Keratinocyte (primary cell): ENCODE measurements around the gene ZNF778. TPM values are rescaled to one million over a fixed set of nuclear protein-coding genes. Genes with fewer than 3 reads are reported as not detected.
A peak's percentile ranks its signal among the peaks of the same experiment; 100 is the strongest.
"Not testable (repeated sequence)": the region's sequence is repeated elsewhere in the genome, so short reads cannot be mapped to it uniquely, and the experiment has no call there.

Source experiments
- DNase-seq: peaks from one replicate; pipeline ENCODE4 v3.0.0-alpha.2; 2011; ENCODE audit warnings: low read depth, missing footprints, low spot score
- FAIRE-seq: peaks from 2 replicates; lab custom pipeline; 2011; peaks lifted over from hg19 to GRCh38; lab: Jason Lieb, UNC
- H2AFZ ChIP-seq: 2 replicates; pipeline ENCODE4 v1.6.0; 2012; ENCODE audit warnings: low read length, control low read depth, inconsistent platforms; ENCODE audit not compliant: control insufficient read depth
- H3K27ac ChIP-seq: 2 replicates; pipeline ENCODE4 v1.5.1; 2011; ENCODE audit warnings: low read length; ENCODE audit not compliant: control insufficient read depth, insufficient read depth
- H3K27me3 ChIP-seq: 3 replicates; pipeline ENCODE4 v1.6.0; 2011; ENCODE audit warnings: low read length; ENCODE audit not compliant: control insufficient read depth, insufficient read depth; ENCODE audit errors: extremely low read depth
- H3K36me3 ChIP-seq, 2 experiments: 2 replicates in 1 of 2; 3 replicates in 1 of 2; pipeline ENCODE4 v1.5.1; 2011; ENCODE audit warnings: low read length in 2 of 2, mild to moderate bottlenecking in 1 of 2; ENCODE audit not compliant: control insufficient read depth in 2 of 2, insufficient read depth in 2 of 2; ENCODE audit errors: extremely low read depth in 1 of 2
- H3K4me1 ChIP-seq: 3 replicates; pipeline ENCODE4 v1.5.1; 2011; ENCODE audit warnings: low read length; ENCODE audit not compliant: control insufficient read depth, insufficient read depth; ENCODE audit errors: extremely low read depth
- H3K4me2 ChIP-seq: 3 replicates; pipeline ENCODE4 v1.6.0; 2011; ENCODE audit warnings: low read depth, low read length; ENCODE audit not compliant: control insufficient read depth, insufficient read depth; ENCODE audit errors: extremely low read depth
- H3K4me3 ChIP-seq, 3 experiments: fragments of 200-600 bp in 1 of 3; sonication (generic) in 1 of 3; 2 replicates in 2 of 3; 3 replicates in 1 of 3; pipeline ENCODE4 v1.5.1; 2011 to 2016; ENCODE audit warnings: low read length in 3 of 3, mild to moderate bottlenecking in 3 of 3, control low read depth in 2 of 3, inconsistent platforms in 1 of 3, low read depth in 1 of 3, mixed read lengths in 1 of 3, mixed run types in 1 of 3, moderate library complexity in 1 of 3; ENCODE audit not compliant: control insufficient read depth in 2 of 3, insufficient read depth in 2 of 3; ENCODE audit errors: extremely low read depth in 1 of 3
- H3K79me2 ChIP-seq: 2 replicates; pipeline ENCODE4 v1.6.0; 2012; ENCODE audit warnings: low read length; ENCODE audit not compliant: control insufficient read depth, insufficient read depth
- H3K9ac ChIP-seq: 3 replicates; pipeline ENCODE4 v1.6.0; 2011; ENCODE audit warnings: low read length; ENCODE audit not compliant: control insufficient read depth, insufficient read depth; ENCODE audit errors: extremely low read depth
- H3K9me1 ChIP-seq: 3 replicates; pipeline ENCODE4 v1.6.0; 2011; ENCODE audit warnings: low read length; ENCODE audit not compliant: control insufficient read depth, insufficient read depth; ENCODE audit errors: extremely low read depth
- H3K9me3 ChIP-seq: 2 replicates; pipeline ENCODE4 v1.5.1; 2012; ENCODE audit warnings: low read depth, low read length; ENCODE audit not compliant: control insufficient read depth
- H4K20me1 ChIP-seq: 3 replicates; pipeline ENCODE4 v1.6.0; 2011; ENCODE audit warnings: low read length; ENCODE audit not compliant: control insufficient read depth, insufficient read depth; ENCODE audit errors: extremely low read depth
- CTCF ChIP-seq, 3 experiments: IDR thresholded peaks in 1 of 3; conservative IDR thresholded peaks in 1 of 3; optimal IDR thresholded peaks in 1 of 3; 2 replicates in 2 of 3; 3 replicates in 1 of 3; pipeline versions ENCODE3 to v1.5.1; 2011; ENCODE audit warnings: low read length in 3 of 3, mild to moderate bottlenecking in 3 of 3, moderate library complexity in 2 of 3, control low read depth in 1 of 3, inconsistent platforms in 1 of 3; ENCODE audit not compliant: insufficient read depth in 2 of 3; ENCODE audit errors: extremely low read depth in 1 of 3
- EZH2 ChIP-seq: IDR thresholded peaks from one replicate; pipeline ENCODE4 v1.6.1; 2012; ENCODE audit warnings: inconsistent platforms, mild to moderate bottlenecking, low read length, moderate library complexity
- dilution Hi-C: fragments of 300-500 bp; cut with MboI; formaldehyde crosslinking; loops from one replicate; pipeline ENCODE4 v1.7.0; 2020; ENCODE audit warnings: low sequenced_read_pairs; ENCODE audit not compliant: extremely low pct_ligation_motif_present
- polyA plus RNA-seq, 5 experiments: library from polyadenylated mRNA; depleted of rRNA in 3 of 5; stranded (reverse) in 3 of 5; stranded (forward) in 1 of 5; unstranded in 1 of 5; fragments of >200 nt; gene quantifications; 1 replicate in 1 of 5; 2 replicates in 3 of 5; 3 replicates in 1 of 5; pipeline versions ENCODE4 v1.2.1 to v1.2.3, GENCODE V29; 2011 to 2012; ENCODE audit warnings: missing spikeins in 2 of 5, low read depth in 1 of 5, low replicate concordance in 1 of 5

The ZNF778 gene
- polyA plus RNA-seq, 1 donor (not counting 4 experiments of a cell fraction or from before 2014, with no cell fraction given), result 6.2 TPM

- H3K9me3 ChIP-seq, result no peaks in the 10 kb centered on the region
- H3K27me3 ChIP-seq, result no peaks in the 10 kb centered on the region
- peaks cover 4% of the 10 kb centered on the region for H3K79me2 ChIP-seq
- H2AFZ ChIP-seq, result peak overlapping the region; percentile 68
- DNase-seq, result no peak
- H3K9ac ChIP-seq, result peak overlapping the region; percentile 50
- no peaks in the 10 kb centered on the region for H3K4me1 ChIP-seq
- no peaks in the 10 kb centered on the region for H4K20me1 ChIP-seq
- dilution Hi-C loops, result no loop called here
- H3K9me1 ChIP-seq, result no peaks in the 10 kb centered on the region
- no peak for FAIRE-seq
- no peak overlapping the region for H3K27ac ChIP-seq
- H3K36me3 ChIP-seq, result no peaks in the 10 kb centered on the region
- peak overlapping the region; percentile 74 for H3K4me2 ChIP-seq
- peak overlapping the region; percentile 43 to 63 (median 47) for H3K4me3 ChIP-seq
- TF ChIP-seq EZH2, result no peak
- no peak for TF ChIP-seq CTCF (optimal IDR thresholded peaks at IDR 0.05 in 1 of 3, IDR thresholded peaks at IDR 0.05 in 1 of 3, conservative IDR thresholded peaks at IDR 0.05 in 1 of 3; ENCODE audit: extremely low read depth in 1 of 3, insufficient read depth in 2 of 3, low read length in 3 of 3)
These were observed 28.9 kb downstream of the ZNF778 start for GRCh38 chr16:89246383-89246902.

GRCh38 chr16:89246903-89247733 is 29.6 kb downstream of the ZNF778 start:
- H2AFZ ChIP-seq, result peak overlapping the region; percentile 68
- no peaks in the 10 kb centered on the region for H3K4me1 ChIP-seq
- H3K4me2 ChIP-seq, result peak overlapping the region; percentile 74
- no peaks in the 10 kb centered on the region for H3K9me3 ChIP-seq
- H3K36me3 ChIP-seq, result no peaks in the 10 kb centered on the region
- no peaks in the 10 kb centered on the region for H4K20me1 ChIP-seq
- dilution Hi-C loops, result no loop called here
- H3K27me3 ChIP-seq, result no peaks in the 10 kb centered on the region
- DNase-seq (peak; percentile 59), FAIRE-seq (no peak)
- no peak overlapping the region for H3K27ac ChIP-seq
- TF ChIP-seq CTCF (optimal IDR thresholded peaks at IDR 0.05 in 1 of 3, IDR thresholded peaks at IDR 0.05 in 1 of 3, conservative IDR thresholded peaks at IDR 0.05 in 1 of 3; ENCODE audit: extremely low read depth in 1 of 3, insufficient read depth in 2 of 3, low read length in 3 of 3) (no peak), EZH2 (no peak)
- peak overlapping the region; percentile 43 to 63 (median 47) for H3K4me3 ChIP-seq
- peak overlapping the region; percentile 50 for H3K9ac ChIP-seq
- H3K9me1 ChIP-seq, result no peaks in the 10 kb centered on the region
- no peaks in the 10 kb centered on the region for H3K79me2 ChIP-seq

GRCh38 chr16:89247734-89248075 is 30.2 kb downstream of the ZNF778 start:
- H3K9me3 ChIP-seq, H3K27ac ChIP-seq, H3K27me3 ChIP-seq, H2AFZ ChIP-seq, H4K20me1 ChIP-seq, dilution Hi-C loops, H3K79me2 ChIP-seq, FAIRE-seq, H3K9me1 ChIP-seq, H3K4me1 ChIP-seq, H3K36me3 ChIP-seq, DNase-seq, H3K9ac ChIP-seq: not testable (repeated sequence)
- peak overlapping the region; percentile 54 for H3K4me2 ChIP-seq
- H3K4me3 ChIP-seq, result peak overlapping the region in 2 of 3 experiments; percentile 18 to 38
